Activated naive CD8-positive, alpha-beta T cell treated with anti-CD3 and anti-CD28 coated beads for 36 hours (primary cell): ENCODE measurements around the gene VAPA. TPM values are rescaled to one million over a fixed set of nuclear protein-coding genes. Genes with fewer than 3 reads are reported as not detected.
A peak's percentile ranks its signal among the peaks of the same experiment; 100 is the strongest.

ENCODE experiments used
- DNase-seq: peaks from one replicate; pipeline ENCODE4 v3.0.0; 2021
- H3K27ac Mint-ChIP-seq: one replicate; pipeline ENCODE4 v1.8.0; 2022; ENCODE audit warnings: mild to moderate bottlenecking, moderate library complexity, mixed read lengths
- H3K27me3 Mint-ChIP-seq: one replicate; pipeline ENCODE4 v1.8.0; 2022; ENCODE audit warnings: mild to moderate bottlenecking, mixed read lengths
- H3K36me3 Mint-ChIP-seq: one replicate; pipeline ENCODE4 v1.8.0; 2021; ENCODE audit warnings: mild to moderate bottlenecking, mixed read lengths
- H3K4me1 Mint-ChIP-seq: one replicate; pipeline ENCODE4 v1.8.0; 2021; ENCODE audit warnings: mixed read lengths
- H3K4me3 Mint-ChIP-seq: one replicate; pipeline ENCODE4 v1.8.0; 2022; ENCODE audit warnings: mild to moderate bottlenecking, moderate library complexity, mixed read lengths
- H3K9me3 Mint-ChIP-seq: one replicate; pipeline ENCODE4 v1.8.0; 2022; ENCODE audit warnings: mixed read lengths
- total RNA-seq, 2 experiments: library from RNA; stranded (reverse); gene quantifications; one replicate each; pipeline ENCODE4 v1.2.3, GENCODE V29; 2021

VAPA gene
- 100 to 1,000 TPM; 157 to 172 TPM for total RNA-seq

- H3K36me3 Mint-ChIP-seq: no peaks in the 10 kb centered on the region
- H3K27ac Mint-ChIP-seq: peak within 1 kb of the TSS; percentile 93
- peaks cover 4% of the 10 kb centered on the region for H3K27me3 Mint-ChIP-seq
- peaks cover 3% of the 10 kb centered on the region for H3K9me3 Mint-ChIP-seq
- peak; percentile 96 for DNase-seq
- peaks cover 20% of the 10 kb centered on the region for H3K4me1 Mint-ChIP-seq
- H3K4me3 Mint-ChIP-seq: peak within 1 kb of the TSS; percentile 88
Observed at GRCh38 chr18:9913526-9914333, at the start of gene VAPA. VAPA (plus strand) TSS chr18:9914016; CDS start chr18:9914257, 241 bp downstream.

GRCh38 chr18:9865764-9866490 lies 47.9 kb upstream of the VAPA start:
- DNase-seq: no peak
- H3K27me3 Mint-ChIP-seq: peaks cover 4% of the 10 kb centered on the region
- peaks cover 4% of the 10 kb centered on the region for H3K36me3 Mint-ChIP-seq
- H3K4me3 Mint-ChIP-seq: no peak overlapping the region
- no peak overlapping the region for H3K27ac Mint-ChIP-seq
- H3K4me1 Mint-ChIP-seq: peaks cover 14% of the 10 kb centered on the region
- H3K9me3 Mint-ChIP-seq: peaks cover 12% of the 10 kb centered on the region

GRCh38 chr18:9866627-9867026 lies 47.2 kb upstream of the VAPA start:
- H3K27me3 Mint-ChIP-seq: peaks cover 8% of the 10 kb centered on the region
- no peak overlapping the region for H3K4me3 Mint-ChIP-seq
- H3K36me3 Mint-ChIP-seq: peaks cover 4% of the 10 kb centered on the region
- peaks cover 8% of the 10 kb centered on the region for H3K4me1 Mint-ChIP-seq
- H3K27ac Mint-ChIP-seq: no peak overlapping the region
- no peak for DNase-seq
- peaks cover 12% of the 10 kb centered on the region for H3K9me3 Mint-ChIP-seq

GRCh38 chr18:9867071-9867594 lies 46.7 kb upstream of the VAPA start:
- Mint-ChIP-seq H3K4me1 (peaks cover 6% of the 10 kb centered on the region), H3K9me3 (peaks cover 12% of the 10 kb centered on the region), H3K4me3 (no peak overlapping the region), H3K27ac (no peak overlapping the region), H3K36me3 (peaks cover 4% of the 10 kb centered on the region), H3K27me3 (peaks cover 9% of the 10 kb centered on the region)
- no peak for DNase-seq

GRCh38 chr18:9868857-9869714 lies 44.7 kb upstream of the VAPA start:
- Mint-ChIP-seq H3K4me3 (no peak overlapping the region), H3K4me1 (peaks cover 2% of the 10 kb centered on the region), H3K36me3 (peaks cover 4% of the 10 kb centered on the region)

GRCh38 chr18:9869715-9870430 lies 43.9 kb upstream of the VAPA start:
- no peak overlapping the region for H3K27ac Mint-ChIP-seq
- peaks cover 12% of the 10 kb centered on the region for H3K9me3 Mint-ChIP-seq
- peaks cover 2% of the 10 kb centered on the region for H3K4me1 Mint-ChIP-seq
- peaks cover 4% of the 10 kb centered on the region for H3K36me3 Mint-ChIP-seq
- peaks cover 16% of the 10 kb centered on the region for H3K27me3 Mint-ChIP-seq
- no peak overlapping the region for H3K4me3 Mint-ChIP-seq
- DNase-seq: no peak

More at GRCh38 chr18:9868857-9869714, 44.7 kb upstream of the VAPA start:
- Mint-ChIP-seq H3K9me3 (peaks cover 12% of the 10 kb centered on the region), H3K27ac (no peak overlapping the region), H3K27me3 (peaks cover 13% of the 10 kb centered on the region)
- DNase-seq: no peak

GRCh38 chr18:9870431-9871008 lies 43.3 kb upstream of the VAPA start:
- Mint-ChIP-seq H3K4me1 (peaks cover 2% of the 10 kb centered on the region), H3K36me3 (peaks cover 4% of the 10 kb centered on the region), H3K27me3 (peaks cover 16% of the 10 kb centered on the region)

GRCh38 chr18:9871244-9871746 lies 42.5 kb upstream of the VAPA start:
- H3K4me1 Mint-ChIP-seq: peaks cover 2% of the 10 kb centered on the region
- DNase-seq: no peak
- H3K4me3 Mint-ChIP-seq: no peak overlapping the region
- H3K27ac Mint-ChIP-seq: no peak overlapping the region
- peaks cover 2% of the 10 kb centered on the region for H3K9me3 Mint-ChIP-seq
- H3K27me3 Mint-ChIP-seq: peaks cover 12% of the 10 kb centered on the region
- H3K36me3 Mint-ChIP-seq: no peaks in the 10 kb centered on the region

More at GRCh38 chr18:9870431-9871008, 43.3 kb upstream of the VAPA start:
- no peak for DNase-seq
- no peak overlapping the region for H3K27ac Mint-ChIP-seq
- H3K4me3 Mint-ChIP-seq: no peak overlapping the region
- peaks cover 10% of the 10 kb centered on the region for H3K9me3 Mint-ChIP-seq

- Mint-ChIP-seq H3K9me3 (no peaks in the 10 kb centered on the region), H3K27me3 (peaks cover 12% of the 10 kb centered on the region), H3K27ac (no peak overlapping the region), H3K4me1 (peaks cover 11% of the 10 kb centered on the region), H3K4me3 (no peak overlapping the region), H3K36me3 (no peaks in the 10 kb centered on the region)
- DNase-seq: no peak
Observed at GRCh38 chr18:9872823-9873222, 41.0 kb upstream of the VAPA start.

GRCh38 chr18:9874728-9875127 lies 39.1 kb upstream of the VAPA start:
- Mint-ChIP-seq H3K4me3 (no peak overlapping the region), H3K9me3 (no peaks in the 10 kb centered on the region), H3K27me3 (peaks cover 12% of the 10 kb centered on the region), H3K4me1 (peaks cover 11% of the 10 kb centered on the region), H3K36me3 (no peaks in the 10 kb centered on the region), H3K27ac (no peak overlapping the region)
- DNase-seq: no peak

GRCh38 chr18:9876212-9876866 lies 37.5 kb upstream of the VAPA start:
- no peak overlapping the region for H3K4me3 Mint-ChIP-seq
- no peaks in the 10 kb centered on the region for H3K36me3 Mint-ChIP-seq
- peaks cover 9% of the 10 kb centered on the region for H3K4me1 Mint-ChIP-seq
- DNase-seq: no peak
- H3K27ac Mint-ChIP-seq: no peak overlapping the region
- H3K9me3 Mint-ChIP-seq: no peaks in the 10 kb centered on the region
- peaks cover 11% of the 10 kb centered on the region for H3K27me3 Mint-ChIP-seq

- Mint-ChIP-seq H3K27ac (no peak overlapping the region), H3K4me3 (no peak overlapping the region)
- no peak for DNase-seq
Observed at GRCh38 chr18:9876867-9877654, 36.8 kb upstream of the VAPA start.

GRCh38 chr18:9877655-9878014 lies 36.2 kb upstream of the VAPA start:
- Mint-ChIP-seq H3K4me1 (peaks cover 9% of the 10 kb centered on the region), H3K36me3 (no peaks in the 10 kb centered on the region), H3K27ac (no peak overlapping the region), H3K9me3 (no peaks in the 10 kb centered on the region), H3K27me3 (peaks cover 7% of the 10 kb centered on the region), H3K4me3 (no peak overlapping the region)
- DNase-seq: no peak

More at GRCh38 chr18:9876867-9877654, 36.8 kb upstream of the VAPA start:
- Mint-ChIP-seq H3K9me3 (no peaks in the 10 kb centered on the region), H3K27me3 (peaks cover 7% of the 10 kb centered on the region), H3K36me3 (no peaks in the 10 kb centered on the region), H3K4me1 (peaks cover 9% of the 10 kb centered on the region)
